Measurements from ENCODE around the gene MYH11.

GRCh38 chr16:15751940-15752339, 104.9 kb downstream of the MYH11 start:
- TF ChIP-seq RAD51 (IDR thresholded peaks at IDR 0.05), result no peak
- no peak for TF ChIP-seq SMC3 (IDR thresholded peaks at IDR 0.05; ENCODE audit: borderline replicate concordance, low read length)
- TF ChIP-seq, protein P1, sequence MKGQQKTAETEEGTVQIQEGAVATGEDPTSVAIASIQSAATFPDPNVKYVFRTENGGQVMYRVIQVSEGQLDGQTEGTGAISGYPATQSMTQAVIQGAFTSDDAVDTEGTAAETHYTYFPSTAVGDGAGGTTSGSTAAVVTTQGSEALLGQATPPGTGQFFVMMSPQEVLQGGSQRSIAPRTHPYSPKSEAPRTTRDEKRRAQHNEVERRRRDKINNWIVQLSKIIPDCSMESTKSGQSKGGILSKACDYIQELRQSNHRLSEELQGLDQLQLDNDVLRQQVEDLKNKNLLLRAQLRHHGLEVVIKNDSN (IDR thresholded peaks at IDR 0.05; ENCODE audit: borderline replicate concordance, extremely low read length, insufficient read depth, low read depth, low read length), result no peak
- no peak for TF ChIP-seq SREBF2 (IDR thresholded peaks at IDR 0.05; ENCODE audit: low read length)
- TF ChIP-seq EGR1 (IDR thresholded peaks at IDR 0.05; ENCODE audit: borderline replicate concordance in 1 of 2, low read depth in 2 of 2, low read length in 2 of 2), result no peak
- TF ChIP-seq, protein P2, sequence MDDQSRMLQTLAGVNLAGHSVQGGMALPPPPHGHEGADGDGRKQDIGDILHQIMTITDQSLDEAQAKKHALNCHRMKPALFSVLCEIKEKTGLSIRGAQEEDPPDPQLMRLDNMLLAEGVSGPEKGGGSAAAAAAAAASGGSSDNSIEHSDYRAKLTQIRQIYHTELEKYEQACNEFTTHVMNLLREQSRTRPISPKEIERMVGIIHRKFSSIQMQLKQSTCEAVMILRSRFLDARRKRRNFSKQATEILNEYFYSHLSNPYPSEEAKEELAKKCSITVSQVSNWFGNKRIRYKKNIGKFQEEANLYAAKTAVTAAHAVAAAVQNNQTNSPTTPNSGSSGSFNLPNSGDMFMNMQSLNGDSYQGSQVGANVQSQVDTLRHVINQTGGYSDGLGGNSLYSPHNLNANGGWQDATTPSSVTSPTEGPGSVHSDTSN (IDR thresholded peaks at IDR 0.05; ENCODE audit: insufficient replicate concordance, low read depth, low read length), result no peak
- TF ChIP-seq, protein P3, sequence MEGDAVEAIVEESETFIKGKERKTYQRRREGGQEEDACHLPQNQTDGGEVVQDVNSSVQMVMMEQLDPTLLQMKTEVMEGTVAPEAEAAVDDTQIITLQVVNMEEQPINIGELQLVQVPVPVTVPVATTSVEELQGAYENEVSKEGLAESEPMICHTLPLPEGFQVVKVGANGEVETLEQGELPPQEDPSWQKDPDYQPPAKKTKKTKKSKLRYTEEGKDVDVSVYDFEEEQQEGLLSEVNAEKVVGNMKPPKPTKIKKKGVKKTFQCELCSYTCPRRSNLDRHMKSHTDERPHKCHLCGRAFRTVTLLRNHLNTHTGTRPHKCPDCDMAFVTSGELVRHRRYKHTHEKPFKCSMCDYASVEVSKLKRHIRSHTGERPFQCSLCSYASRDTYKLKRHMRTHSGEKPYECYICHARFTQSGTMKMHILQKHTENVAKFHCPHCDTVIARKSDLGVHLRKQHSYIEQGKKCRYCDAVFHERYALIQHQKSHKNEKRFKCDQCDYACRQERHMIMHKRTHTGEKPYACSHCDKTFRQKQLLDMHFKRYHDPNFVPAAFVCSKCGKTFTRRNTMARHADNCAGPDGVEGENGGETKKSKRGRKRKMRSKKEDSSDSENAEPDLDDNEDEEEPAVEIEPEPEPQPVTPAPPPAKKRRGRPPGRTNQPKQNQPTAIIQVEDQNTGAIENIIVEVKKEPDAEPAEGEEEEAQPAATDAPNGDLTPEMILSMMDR (IDR thresholded peaks at IDR 0.05 in 2 of 3, conservative IDR thresholded peaks at IDR 0.05 in 1 of 3; ENCODE audit: control insufficient read depth in 2 of 3, extremely low read depth in 1 of 3, insufficient read depth in 1 of 3, low read depth in 3 of 3, low read length in 3 of 3), result no peak
- TF ChIP-seq ZNF24 (IDR thresholded peaks at IDR 0.05), result no peak
- TF ChIP-seq NR2C2 (IDR thresholded peaks at IDR 0.05; ENCODE audit: borderline replicate concordance, control insufficient read depth, insufficient read length, low read depth), result no peak
- no peak for TF ChIP-seq ATF2 (IDR thresholded peaks at IDR 0.05; ENCODE audit: low read length)
